Right lobe of liver (tissue), 4 donors: ENCODE measurements around the gene CUTC.

Source experiments
- POLR2A ChIP-seq: fragments of 450-650 bp; IDR thresholded peaks from one replicate; pipeline ENCODE4 v1.6.1; 2017; ENCODE audit warnings: antibody characterized with exemption, mild to moderate bottlenecking
- TF ChIP-seq, protein P1 (sequence below), 4 donors: fragments of 200-600 bp in 3 of 4; fragments of 450-650 bp in 1 of 4; IDR thresholded peaks; one replicate each; pipeline versions ENCODE4 v1.5.1 to v1.8.0; 2016 to 2022; ENCODE audit warnings: antibody characterized with exemption in 4 of 4, mild to moderate bottlenecking in 2 of 4
- donor health status: DM: no; HTN: no; CAD: no.
- donor health status: DM: no; HTN: no; CAD: no.
- donor health status: DM: no; HTN: yes; CAD: no.

DNA sequence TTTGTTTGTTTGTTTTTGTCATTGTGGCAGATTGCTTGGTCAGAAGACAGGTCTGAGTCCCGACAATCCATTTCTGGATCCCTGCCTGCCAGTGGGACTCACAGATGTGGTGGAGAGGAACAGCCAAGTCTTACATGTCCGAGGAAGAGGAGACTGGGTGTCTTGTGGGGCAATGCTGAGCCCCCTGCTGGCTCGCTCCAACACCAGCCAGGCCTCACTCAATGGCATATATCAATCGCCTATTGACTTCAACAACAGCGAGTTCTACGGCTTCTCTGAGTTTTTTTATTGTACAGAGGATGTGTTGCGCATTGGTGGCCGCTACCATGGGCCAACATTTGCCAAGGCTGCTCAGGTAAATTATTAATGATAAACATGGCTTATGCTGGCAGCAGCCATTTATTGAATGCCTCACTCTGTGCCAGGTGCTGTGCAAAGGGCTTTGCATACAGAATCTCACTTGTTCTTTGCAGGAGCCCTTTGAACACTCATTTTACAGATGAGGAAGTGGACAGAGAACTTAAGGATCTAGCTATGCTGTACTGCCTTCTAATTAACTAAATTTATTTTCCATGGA, 33.4 kb upstream of the CUTC start:
- TF ChIP-seq, protein P1, sequence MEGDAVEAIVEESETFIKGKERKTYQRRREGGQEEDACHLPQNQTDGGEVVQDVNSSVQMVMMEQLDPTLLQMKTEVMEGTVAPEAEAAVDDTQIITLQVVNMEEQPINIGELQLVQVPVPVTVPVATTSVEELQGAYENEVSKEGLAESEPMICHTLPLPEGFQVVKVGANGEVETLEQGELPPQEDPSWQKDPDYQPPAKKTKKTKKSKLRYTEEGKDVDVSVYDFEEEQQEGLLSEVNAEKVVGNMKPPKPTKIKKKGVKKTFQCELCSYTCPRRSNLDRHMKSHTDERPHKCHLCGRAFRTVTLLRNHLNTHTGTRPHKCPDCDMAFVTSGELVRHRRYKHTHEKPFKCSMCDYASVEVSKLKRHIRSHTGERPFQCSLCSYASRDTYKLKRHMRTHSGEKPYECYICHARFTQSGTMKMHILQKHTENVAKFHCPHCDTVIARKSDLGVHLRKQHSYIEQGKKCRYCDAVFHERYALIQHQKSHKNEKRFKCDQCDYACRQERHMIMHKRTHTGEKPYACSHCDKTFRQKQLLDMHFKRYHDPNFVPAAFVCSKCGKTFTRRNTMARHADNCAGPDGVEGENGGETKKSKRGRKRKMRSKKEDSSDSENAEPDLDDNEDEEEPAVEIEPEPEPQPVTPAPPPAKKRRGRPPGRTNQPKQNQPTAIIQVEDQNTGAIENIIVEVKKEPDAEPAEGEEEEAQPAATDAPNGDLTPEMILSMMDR (IDR thresholded peaks at IDR 0.05) = peak in 2 of 4 donors; percentile 8 to 12
- TF ChIP-seq POLR2A = no peak
